Vagina (tissue), 2 donors: ENCODE data around the gene ADGRD2. TPM values are rescaled to one million over a fixed set of nuclear protein-coding genes. Genes with fewer than 3 reads are reported as not detected.

ENCODE experiments used
- DNase-seq, 2 donors: peaks; one replicate each; pipeline ENCODE4 v3.0.0-alpha.2; 2017; ENCODE audit errors: extremely low spot score in 2 of 2
- H3K27ac ChIP-seq: fragments of 200-600 bp; sonication (generic); one replicate; pipeline ENCODE4 v1.5.1; 2019
- H3K27me3 ChIP-seq: fragments of 200-600 bp; sonication (generic); one replicate; pipeline ENCODE4 v1.5.1; 2019
- H3K36me3 ChIP-seq, 2 donors: fragments of 200-600 bp; sonication (generic); one replicate each; pipeline ENCODE4 v1.5.1; 2017 to 2019
- H3K4me1 ChIP-seq: fragments of 200-600 bp; sonication (generic); one replicate; pipeline ENCODE4 v1.5.1; 2019
- H3K4me3 ChIP-seq, 2 donors: fragments of 200-600 bp; sonication (generic); 1 replicate in 1 of 2; 2 replicates in 1 of 2; pipeline ENCODE4 v1.5.1; 2016 to 2019
- H3K9me3 ChIP-seq: fragments of 200-600 bp; sonication (generic); one replicate; pipeline ENCODE4 v1.5.1; 2019
- CTCF ChIP-seq, 3 experiments: fragments of 450-650 bp in 2 of 3; fragments of 200-600 bp in 1 of 3; sonication (generic) in 1 of 3; IDR thresholded peaks; one replicate each; pipeline ENCODE4 v1.5.1; 2017 to 2019; ENCODE audit warnings: antibody characterized with exemption in 3 of 3, mild to moderate bottlenecking in 2 of 3, moderate library complexity in 2 of 3
- POLR2A ChIP-seq, 2 donors: fragments of 450-650 bp; IDR thresholded peaks; one replicate each; pipeline ENCODE4 v1.6.1; 2017; ENCODE audit warnings: antibody characterized with exemption in 2 of 2, mild to moderate bottlenecking in 2 of 2, moderate library complexity in 2 of 2
- POLR2AphosphoS5 ChIP-seq, 2 donors: sonication (generic); formaldehyde crosslinking; IDR thresholded peaks; one replicate each; pipeline ENCODE4 v1.9.0; 2017; ENCODE audit warnings: antibody characterized with exemption in 2 of 2, mild to moderate bottlenecking in 2 of 2, low read depth in 1 of 2; ENCODE audit not compliant: insufficient read depth in 1 of 2
- intact Hi-C: fragments of 100-400 bp; cut with DNase I; formaldehyde crosslinking; loops from one replicate; pipeline ENCODE4 v1.15.1; 2023
- total RNA-seq: library from RNA; depleted of rRNA; stranded (reverse); fragments of >200 nt; gene quantifications from one replicate; pipeline ENCODE4 v1.2.3, GENCODE V29; 2016

Gene ADGRD2
- total RNA-seq, 1 donor from 2014 or later: 4.2 TPM

DNA sequence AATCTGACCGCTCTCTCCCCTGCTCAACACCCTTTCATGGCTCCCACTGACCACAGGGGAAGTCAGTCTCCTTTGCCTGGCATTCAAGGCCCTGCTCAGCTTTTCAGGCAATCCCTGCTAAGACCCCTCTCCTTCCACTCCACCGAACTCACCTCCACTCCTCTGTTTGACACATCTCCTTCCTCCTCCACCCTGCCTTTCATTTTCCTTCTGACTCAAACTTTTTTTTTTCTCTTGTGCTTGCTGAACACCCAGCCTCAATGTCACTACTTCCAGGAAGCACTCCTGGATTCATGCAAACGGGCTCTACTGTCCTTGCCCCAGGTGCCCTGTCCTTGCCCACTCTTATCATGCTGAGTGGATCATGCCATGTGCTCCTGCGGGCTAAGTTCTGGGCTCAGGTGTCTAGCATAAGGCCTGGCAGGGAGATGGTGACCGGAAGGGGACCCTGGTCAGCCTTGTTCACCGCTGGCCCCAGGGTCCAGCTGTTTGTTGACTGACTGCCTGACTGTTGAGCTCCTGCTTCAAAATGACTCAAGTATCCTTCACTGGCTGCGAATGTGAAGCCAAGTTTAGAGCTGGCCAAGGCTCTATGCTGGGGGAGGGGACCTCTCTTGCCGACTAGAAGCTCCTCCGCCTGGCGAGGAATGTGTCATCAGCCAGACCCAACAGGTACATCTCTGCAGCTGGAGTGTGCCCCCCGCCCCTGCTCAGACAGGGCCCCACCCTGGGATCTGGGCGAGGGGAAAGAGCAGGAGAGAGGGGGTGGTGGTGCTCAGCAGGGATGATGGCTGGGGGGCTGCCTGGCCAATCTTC, 50.8 kb downstream of the ADGRD2 start:
- DNase-seq: no peak
- Histone ChIP-seq H3K4me3 (no peak overlapping the region), H3K36me3 (no peaks in the 10 kb centered on the region), H3K4me1 (peaks cover 14% of the 10 kb centered on the region), H3K27ac (no peak overlapping the region), H3K9me3 (no peaks in the 10 kb centered on the region), H3K27me3 (peaks cover 16% of the 10 kb centered on the region)
- intact Hi-C loops: no loop called here
- TF ChIP-seq POLR2A (IDR thresholded peaks at IDR 0.05) (no peak), POLR2AphosphoS5 (IDR thresholded peaks at IDR 0.05; ENCODE audit: insufficient read depth in 1 of 2, low read depth in 1 of 2) (no peak), CTCF (IDR thresholded peaks at IDR 0.05) (no peak)

DNA sequence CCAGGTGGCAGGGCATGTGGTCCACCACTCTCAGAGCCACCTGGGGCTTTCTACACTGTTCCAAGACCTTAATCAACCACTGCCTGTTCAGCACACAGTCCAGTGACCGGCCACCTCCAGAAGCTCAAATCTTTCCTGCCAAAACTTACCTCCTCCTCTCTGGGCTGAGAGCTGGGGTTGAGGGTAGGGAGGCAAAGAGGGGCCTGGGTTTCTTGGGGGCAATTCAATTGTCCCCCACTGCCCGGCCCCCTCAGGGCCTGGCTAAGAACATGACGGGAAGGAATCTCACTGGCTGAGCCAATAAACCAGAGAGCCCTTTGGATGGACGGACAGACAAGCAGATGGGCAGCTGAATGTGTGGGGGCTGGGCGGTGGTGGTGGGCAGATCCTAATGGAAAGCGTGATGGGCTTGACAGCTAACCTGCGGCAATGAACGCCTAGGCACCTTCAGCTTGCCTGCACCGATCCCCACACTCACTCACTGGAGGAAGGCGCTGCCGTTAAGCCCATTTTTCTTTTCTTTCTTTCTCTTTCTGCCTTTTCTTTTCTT, 51.6 kb downstream of the ADGRD2 start:
- intact Hi-C loops: no loop called here
- H3K9me3 ChIP-seq: no peaks in the 10 kb centered on the region
- DNase-seq: no peak
- no peak overlapping the region for H3K4me3 ChIP-seq
- H3K27ac ChIP-seq: no peak overlapping the region
- H3K27me3 ChIP-seq: peaks cover 16% of the 10 kb centered on the region
- TF ChIP-seq POLR2AphosphoS5 (IDR thresholded peaks at IDR 0.05; ENCODE audit: insufficient read depth in 1 of 2, low read depth in 1 of 2) (no peak), CTCF (IDR thresholded peaks at IDR 0.05) (no peak), POLR2A (IDR thresholded peaks at IDR 0.05) (no peak)
- H3K36me3 ChIP-seq: no peaks in the 10 kb centered on the region
- peaks cover 14% of the 10 kb centered on the region for H3K4me1 ChIP-seq

DNA sequence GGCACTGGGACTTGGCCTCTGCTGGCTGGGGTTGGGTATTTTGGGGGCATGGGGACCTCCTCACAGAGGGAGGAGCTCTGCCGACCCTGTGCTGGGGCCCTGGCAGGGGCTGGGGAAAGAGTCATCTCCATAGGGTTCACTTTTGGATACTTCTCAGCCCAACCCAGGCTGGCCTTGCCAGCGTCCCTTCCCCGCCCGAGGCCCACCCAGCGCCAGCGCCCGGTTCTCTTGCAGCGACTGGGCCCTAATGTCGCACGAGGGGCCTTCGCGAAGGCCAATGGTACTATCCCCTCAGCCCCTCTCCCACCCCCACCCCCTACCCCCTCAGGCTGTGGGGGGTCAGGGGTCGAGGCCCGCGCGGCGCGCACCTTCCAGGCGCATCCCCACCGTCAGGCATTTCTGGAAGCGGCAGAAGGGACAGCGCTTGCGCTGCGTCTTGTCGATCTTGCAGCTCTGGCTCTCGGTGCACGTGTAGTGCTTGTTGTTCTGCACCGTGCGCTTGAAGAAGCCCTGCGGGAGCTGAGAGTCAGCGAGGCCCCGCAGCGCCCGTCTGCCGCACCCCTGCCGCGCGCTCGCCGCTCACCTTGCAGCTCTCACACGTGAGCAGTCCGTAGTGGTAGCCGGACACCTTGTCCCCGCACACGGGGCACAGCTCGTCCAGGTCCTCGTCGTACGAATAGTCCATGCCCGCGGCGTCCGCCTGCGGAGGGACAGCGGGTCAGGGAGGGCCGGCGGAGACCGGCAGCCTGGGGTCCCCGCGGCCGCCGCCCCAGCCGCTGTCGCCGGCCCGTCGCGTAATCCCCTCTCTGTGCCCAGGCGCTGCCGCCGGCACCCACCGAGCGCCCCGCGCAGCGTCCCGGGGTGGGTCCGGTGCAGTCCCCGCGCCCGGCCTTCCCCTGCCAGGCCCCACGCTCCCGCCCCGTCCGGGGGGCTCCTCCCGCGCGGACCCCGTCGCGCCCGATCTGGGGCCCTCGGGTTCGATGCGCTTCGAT, 52.8 kb downstream of the ADGRD2 start:
- H3K4me3 ChIP-seq: no peak overlapping the region
- intact Hi-C loops: no loop called here

More for the DNA sequence above, 52.8 kb downstream of the ADGRD2 start:
- Histone ChIP-seq H3K9me3 (no peaks in the 10 kb centered on the region), H3K27me3 (peaks cover 16% of the 10 kb centered on the region), H3K36me3 (no peaks in the 10 kb centered on the region), H3K27ac (no peak overlapping the region), H3K4me1 (peaks cover 14% of the 10 kb centered on the region)
- TF ChIP-seq CTCF (IDR thresholded peaks at IDR 0.05): no peak
- no peak for TF ChIP-seq POLR2A (IDR thresholded peaks at IDR 0.05)
- TF ChIP-seq POLR2AphosphoS5 (IDR thresholded peaks at IDR 0.05; ENCODE audit: insufficient read depth in 1 of 2, low read depth in 1 of 2): no peak
- DNase-seq: no peak
